ENCODE data around the gene PPFIA1. TPM values are rescaled to one million over a fixed set of nuclear protein-coding genes. Genes with fewer than 3 reads are reported as not detected.

The PPFIA1 gene
- total RNA-seq, 4 donors from 2014 or later = 43.7 to 82.8 (median 69.3) TPM

DNA sequence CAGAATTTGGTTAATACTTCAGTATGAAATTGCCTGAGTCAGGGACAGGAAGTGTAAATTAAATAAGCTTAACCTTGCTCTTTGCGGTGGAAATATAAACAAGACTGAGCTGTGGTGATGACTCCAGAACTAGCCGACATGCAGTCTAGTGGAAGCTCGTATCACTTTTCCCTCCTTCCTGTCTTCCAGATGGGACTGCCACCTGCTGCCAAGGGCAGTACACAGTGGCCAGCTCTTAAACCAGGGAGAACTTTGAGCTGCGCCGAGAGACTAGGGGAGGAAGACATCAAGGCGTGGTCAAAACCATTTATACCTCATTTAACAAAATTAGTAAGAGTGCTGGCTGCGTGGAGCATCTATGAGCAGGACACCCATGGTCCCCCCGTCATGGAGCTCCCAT lies 96.6 kb downstream of the PPFIA1 start:
- Histone ChIP-seq H3K27ac (no peak overlapping the region), H3K36me3 (peaks cover 0 to 54% (median 12%) of the 10 kb centered on the region in 3 donors), H3K4me3 (no peak overlapping the region), H3K9me3 (no peaks in the 10 kb centered on the region), H3K27me3 (no peaks in the 10 kb centered on the region), H3K4me1 (peaks cover 0 to 3% (median 0%) of the 10 kb centered on the region in 4 donors)
- TF ChIP-seq EP300 (IDR thresholded peaks at IDR 0.05) (no peak), CTCF (IDR thresholded peaks at IDR 0.05) (no peak)
- DNase-seq (ENCODE audit: low spot score in 2 of 2) = no peak
- WGBS, 2 donors = 77 to 85% methylated on average over 8 of the region's 8 CpGs

DNA sequence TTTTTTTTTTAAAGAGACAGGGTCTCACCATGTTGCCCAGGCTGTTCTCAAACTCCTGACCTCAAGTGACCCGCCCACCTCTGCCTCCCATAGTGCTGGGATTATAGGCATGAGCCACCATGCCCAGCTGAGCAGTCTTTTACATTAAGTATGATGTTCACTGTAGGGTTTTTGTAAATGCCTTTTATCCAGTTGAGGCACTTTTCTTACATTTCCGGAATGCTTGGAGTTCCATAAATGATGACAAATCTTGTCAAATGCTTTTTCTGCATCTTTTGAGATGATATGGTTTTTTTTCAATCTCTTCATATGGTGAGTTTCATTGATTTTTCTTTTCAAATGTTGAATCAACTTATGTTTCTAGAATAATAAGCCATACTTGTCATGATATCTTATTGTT lies 98.5 kb downstream of the PPFIA1 start:
- no peaks in the 10 kb centered on the region for H3K9me3 ChIP-seq
- no peak for TF ChIP-seq POLR2A (IDR thresholded peaks at IDR 0.05)
- no peak for TF ChIP-seq EP300 (IDR thresholded peaks at IDR 0.05)
- TF ChIP-seq CTCF (IDR thresholded peaks at IDR 0.05) = no peak
- no peak for DNase-seq (ENCODE audit: low spot score in 2 of 2)
- no peaks in the 10 kb centered on the region for H3K27me3 ChIP-seq
- H3K27ac ChIP-seq = no peak overlapping the region
- no peak overlapping the region for H3K4me3 ChIP-seq
- WGBS, 2 donors = 83 to 96% methylated on average over 2 of the region's 2 CpGs
- peaks cover 0 to 54% (median 8%) of the 10 kb centered on the region in 3 donors for H3K36me3 ChIP-seq
- peaks cover 0 to 2% (median 0%) of the 10 kb centered on the region in 4 donors for H3K4me1 ChIP-seq

DNA sequence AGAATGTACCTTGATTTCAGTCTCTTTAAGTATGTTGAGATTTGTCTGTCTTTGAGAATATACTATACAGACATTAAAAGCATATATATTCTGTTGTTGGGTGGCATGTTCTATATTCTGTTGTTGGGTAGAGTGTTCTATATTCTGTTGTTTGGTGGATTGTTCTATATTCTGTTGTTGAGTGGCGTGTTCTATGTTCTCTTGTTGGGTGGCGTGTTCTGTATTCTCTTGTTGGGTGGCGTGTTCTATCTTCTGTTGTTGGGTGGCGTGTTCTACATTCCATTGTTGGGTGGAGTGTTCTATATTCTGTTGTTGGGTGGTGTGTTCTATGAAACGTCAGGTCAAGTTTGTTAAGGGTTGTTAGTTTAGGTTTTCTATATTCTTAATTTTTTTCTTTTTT lies 100.8 kb downstream of the PPFIA1 start:
- TF ChIP-seq POLR2A (IDR thresholded peaks at IDR 0.05) = no peak
- TF ChIP-seq CTCF (IDR thresholded peaks at IDR 0.05) = no peak
- no peak for TF ChIP-seq EP300 (IDR thresholded peaks at IDR 0.05)
- H3K4me3 ChIP-seq = no peak overlapping the region
- H3K9me3 ChIP-seq = no peaks in the 10 kb centered on the region
- H3K36me3 ChIP-seq = peaks cover 0 to 57% (median 7%) of the 10 kb centered on the region in 3 donors
- no peaks in the 10 kb centered on the region for H3K4me1 ChIP-seq
- H3K27ac ChIP-seq = no peak overlapping the region
- H3K27me3 ChIP-seq = no peaks in the 10 kb centered on the region
- DNase-seq (ENCODE audit: low spot score in 2 of 2) = no peak
- 59 to 69% methylated on average over 5 of the region's 5 CpGs for WGBS, 2 donors

GRCh38 chr11:70372076-70372475 lies 101.6 kb downstream of the PPFIA1 start:
- no peaks in the 10 kb centered on the region for H3K27me3 ChIP-seq
- no peak for TF ChIP-seq POLR2A (IDR thresholded peaks at IDR 0.05)
- TF ChIP-seq EP300 (IDR thresholded peaks at IDR 0.05) = no peak
- no peaks in the 10 kb centered on the region for H3K4me1 ChIP-seq
- no peaks in the 10 kb centered on the region for H3K9me3 ChIP-seq
- peaks cover 0 to 60% (median 8%) of the 10 kb centered on the region in 3 donors for H3K36me3 ChIP-seq
- no peak overlapping the region for H3K27ac ChIP-seq
- WGBS, 2 donors = 93 to 95% methylated on average over 8 of the region's 8 CpGs
- no peak overlapping the region for H3K4me3 ChIP-seq
- no peak for DNase-seq (ENCODE audit: low spot score in 2 of 2)

DNA sequence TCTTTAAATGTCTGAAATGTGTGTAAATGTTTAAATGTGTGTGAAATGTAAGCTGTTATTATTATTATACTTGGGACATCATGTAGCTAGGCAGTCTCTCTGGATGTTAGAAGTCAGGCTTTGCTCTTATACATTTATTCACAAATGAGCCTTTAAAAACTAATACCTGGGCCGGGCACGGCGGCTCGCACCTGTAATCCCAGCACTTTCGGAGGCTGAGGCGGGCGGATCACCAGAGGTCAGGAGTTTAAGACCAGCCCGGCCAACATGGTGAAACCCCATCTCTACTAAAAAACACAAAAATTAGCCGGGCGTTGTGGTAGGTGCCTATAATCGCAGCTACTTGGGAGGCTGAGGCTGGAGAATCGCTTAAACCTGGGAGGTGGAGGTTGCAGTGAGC lies 106.1 kb downstream of the PPFIA1 start:
- H3K4me1 ChIP-seq = peaks cover 0 to 2% (median 0%) of the 10 kb centered on the region in 4 donors
- no peaks in the 10 kb centered on the region for H3K27me3 ChIP-seq
- DNase-seq (ENCODE audit: low spot score in 2 of 2) = no peak
- H3K9me3 ChIP-seq = no peaks in the 10 kb centered on the region
- no peak overlapping the region for H3K4me3 ChIP-seq
- peaks cover 0 to 86% (median 11%) of the 10 kb centered on the region in 3 donors for H3K36me3 ChIP-seq
- 90 to 94% methylated on average over 12 of the region's 12 CpGs for WGBS, 2 donors
- no peak overlapping the region for H3K27ac ChIP-seq
- TF ChIP-seq POLR2A (IDR thresholded peaks at IDR 0.05) (no peak), EP300 (IDR thresholded peaks at IDR 0.05) (no peak), CTCF (IDR thresholded peaks at IDR 0.05) (no peak)

DNA sequence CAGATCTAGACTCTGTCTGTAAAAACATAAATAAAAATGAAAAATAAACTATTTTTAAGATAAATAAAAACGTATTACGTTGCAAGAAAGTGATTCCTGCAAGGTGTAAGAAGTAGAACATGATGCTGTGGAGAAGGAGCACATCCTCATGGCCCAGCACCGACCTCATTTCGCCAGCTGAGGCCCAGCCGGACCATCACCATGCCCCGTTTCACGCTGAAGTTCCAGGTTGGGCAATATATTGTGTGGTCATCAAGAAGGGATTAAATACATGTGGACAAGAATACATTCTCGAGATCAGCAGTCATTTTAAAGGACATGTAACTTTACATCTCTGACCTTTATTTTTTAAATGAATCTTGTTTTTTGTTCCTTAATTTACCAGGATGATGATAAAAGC lies 107.2 kb downstream of the PPFIA1 start:
- 90 to 91% methylated on average over 8 of the region's 8 CpGs for WGBS, 2 donors
- peaks cover 0 to 12% (median 5%) of the 10 kb centered on the region in 4 donors for H3K4me1 ChIP-seq
- no peak overlapping the region for H3K4me3 ChIP-seq
- no peak for DNase-seq (ENCODE audit: low spot score in 2 of 2)
- H3K27me3 ChIP-seq = no peaks in the 10 kb centered on the region
- TF ChIP-seq POLR2A (IDR thresholded peaks at IDR 0.05) = no peak
- no peak for TF ChIP-seq CTCF (IDR thresholded peaks at IDR 0.05)
- TF ChIP-seq EP300 (IDR thresholded peaks at IDR 0.05) = no peak
- H3K27ac ChIP-seq = no peak overlapping the region
- peaks cover 0 to 88% (median 12%) of the 10 kb centered on the region in 3 donors for H3K36me3 ChIP-seq
- H3K9me3 ChIP-seq = no peaks in the 10 kb centered on the region
